ENCODE data around the gene DNAI4. TPM values are rescaled to one million over a fixed set of nuclear protein-coding genes. Genes with fewer than 3 reads are reported as not detected.

DNAI4 gene
- total RNA-seq, 1 experiment from 2014 or later, result 3.9 TPM

- ATAC-seq (no peak), DNase-seq (ENCODE audit: low read depth, low spot score) (no peak)
- no TSS peak for BruUV-seq (replicated peaks)
- intact Hi-C loops (cut with micrococcal nuclease), result no loop called here
- no peaks in the 10 kb centered on the region for H3K9me3 ChIP-seq (ENCODE audit: control insufficient read depth in 1 of 2, insufficient read depth in 1 of 2, low read depth in 1 of 2, low read length in 2 of 2)
- no peak overlapping the region for H2AFZ ChIP-seq (ENCODE audit: low read depth, low read length, poor library complexity, severe bottlenecking)
- H3K4me3 ChIP-seq (replicated peaks in 1 of 2; ENCODE audit: low read depth in 1 of 2, low read length in 2 of 2), result no peak overlapping the region
- no peak overlapping the region for H3K9ac ChIP-seq (ENCODE audit: low read length)
- no peaks in the 10 kb centered on the region for H3K9me2 ChIP-seq (ENCODE audit: insufficient read depth)
- H3K27ac ChIP-seq (ENCODE audit: low read depth, low read length), result no peak overlapping the region
- ChIA-PET CTCF (no interaction called here), POLR2A (no interaction called here), RAD21 (ENCODE audit: low non-redundant PET in 1 of 2, low total read pairs in 2 of 2, uncharacterized antibody in 2 of 2, unreplicated experiment in 2 of 2) (no interaction called here)
- H4K20me1 ChIP-seq (ENCODE audit: insufficient read depth), result no peaks in the 10 kb centered on the region
- H3K4me1 ChIP-seq (ENCODE audit: control insufficient read depth in 1 of 2, insufficient read depth in 2 of 2, low read length in 2 of 2), result no peaks in the 10 kb centered on the region
- no peak overlapping the region for H3K4me2 ChIP-seq (ENCODE audit: low read length)
- no peaks in the 10 kb centered on the region for H3K79me2 ChIP-seq (ENCODE audit: insufficient read depth, low read length)
- TF ChIP-seq SRF (IDR thresholded peaks at IDR 0.05; ENCODE audit: low read depth) (no peak), EZH2phosphoT487 (IDR thresholded peaks at IDR 0.05; ENCODE audit: borderline replicate concordance) (no peak), SP1 (IDR thresholded peaks at IDR 0.05; ENCODE audit: low read depth) (no peak), CEBPB (IDR thresholded peaks at IDR 0.05; ENCODE audit: low read depth) (no peak), SIN3A (IDR thresholded peaks at IDR 0.05; ENCODE audit: low read depth) (no peak), ZNF274 (IDR thresholded peaks at IDR 0.05; ENCODE audit: low read depth, low read length) (no peak), POLR2AphosphoS5 (IDR thresholded peaks at IDR 0.05; ENCODE audit: low read depth, low read length) (no peak), EZH2 (IDR thresholded peaks at IDR 0.05) (no peak), MAX (IDR thresholded peaks at IDR 0.05) (no peak)
- no peaks in the 10 kb centered on the region for H3K36me3 ChIP-seq (ENCODE audit: control insufficient read depth in 1 of 2, insufficient read depth in 2 of 2, low read length in 2 of 2)
- no peaks in the 10 kb centered on the region for H3K27me3 ChIP-seq (ENCODE audit: insufficient read depth, low read length)
Measured at GRCh38 chr1:66893712-66894111, 30.9 kb downstream of the DNAI4 start.

- DNase-seq (ENCODE audit: low read depth, low spot score), result no peak
- Histone ChIP-seq H3K9ac (ENCODE audit: low read length) (no peak overlapping the region), H3K9me3 (ENCODE audit: control insufficient read depth in 1 of 2, insufficient read depth in 1 of 2, low read depth in 1 of 2, low read length in 2 of 2) (no peaks in the 10 kb centered on the region), H3K9me2 (ENCODE audit: insufficient read depth) (no peaks in the 10 kb centered on the region), H3K4me1 (ENCODE audit: control insufficient read depth in 1 of 2, insufficient read depth in 2 of 2, low read length in 2 of 2) (no peaks in the 10 kb centered on the region), H3K4me3 (replicated peaks in 1 of 2; ENCODE audit: low read depth in 1 of 2, low read length in 2 of 2) (no peak overlapping the region), H3K27me3 (ENCODE audit: insufficient read depth, low read length) (no peaks in the 10 kb centered on the region), H3K79me2 (ENCODE audit: insufficient read depth, low read length) (no peaks in the 10 kb centered on the region), H4K20me1 (ENCODE audit: insufficient read depth) (no peaks in the 10 kb centered on the region), H3K4me2 (ENCODE audit: low read length) (no peak overlapping the region), H3K27ac (ENCODE audit: low read depth, low read length) (no peak overlapping the region), H3K36me3 (ENCODE audit: control insufficient read depth in 1 of 2, insufficient read depth in 2 of 2, low read length in 2 of 2) (no peaks in the 10 kb centered on the region), H2AFZ (ENCODE audit: low read depth, low read length, poor library complexity, severe bottlenecking) (no peak overlapping the region)
- intact Hi-C loops (cut with micrococcal nuclease), result no loop called here
- TF ChIP-seq CEBPB (IDR thresholded peaks at IDR 0.05; ENCODE audit: low read depth) (no peak), JUND (IDR thresholded peaks at IDR 0.05) (no peak), TCF7L2 (IDR thresholded peaks at IDR 0.05; ENCODE audit: borderline replicate concordance, extremely low read depth, insufficient read depth, insufficient read length) (no peak), POLR2AphosphoS5 (IDR thresholded peaks at IDR 0.05; ENCODE audit: low read depth, low read length) (no peak), EZH2 (IDR thresholded peaks at IDR 0.05) (no peak), FOSL1 (IDR thresholded peaks at IDR 0.05; ENCODE audit: low read depth) (no peak), YY1 (IDR thresholded peaks at IDR 0.05; ENCODE audit: extremely low read depth, insufficient replicate concordance, low read depth, low read length) (no peak), ATF3 (IDR thresholded peaks at IDR 0.05) (no peak), RAD21 (IDR thresholded peaks at IDR 0.05; ENCODE audit: low read depth) (no peak), EZH2phosphoT487 (IDR thresholded peaks at IDR 0.05; ENCODE audit: borderline replicate concordance) (no peak), EGR1 (IDR thresholded peaks at IDR 0.05; ENCODE audit: low read depth) (no peak), CTCF (IDR thresholded peaks at IDR 0.05 in 2 of 3, conservative IDR thresholded peaks at IDR 0.05 in 1 of 3; ENCODE audit: borderline replicate concordance in 1 of 3, insufficient read depth in 1 of 3, low read depth in 2 of 3, low read length in 2 of 3) (no peak), POLR2A (IDR thresholded peaks at IDR 0.05; ENCODE audit: borderline replicate concordance, extremely low read depth, insufficient read depth, insufficient read length) (no peak), SRF (IDR thresholded peaks at IDR 0.05; ENCODE audit: low read depth) (no peak), SP1 (IDR thresholded peaks at IDR 0.05; ENCODE audit: low read depth) (no peak)
- ChIA-PET RAD21 (ENCODE audit: low non-redundant PET in 1 of 2, low total read pairs in 2 of 2, uncharacterized antibody in 2 of 2, unreplicated experiment in 2 of 2) (no interaction called here), POLR2A (no interaction called here), CTCF (no interaction called here)
- ATAC-seq, result no peak
- no TSS peak for BruUV-seq (replicated peaks)
Measured at GRCh38 chr1:66890621-66891020, 34.0 kb downstream of the DNAI4 start.
